MV-4-11 (cell line): ENCODE results near the gene PRKCH.

Source experiments
- DNase-seq: peaks from one replicate; lab custom pipeline; 2025; lab: John Stamatoyannopoulos, UW

The PRKCH gene

DNA sequence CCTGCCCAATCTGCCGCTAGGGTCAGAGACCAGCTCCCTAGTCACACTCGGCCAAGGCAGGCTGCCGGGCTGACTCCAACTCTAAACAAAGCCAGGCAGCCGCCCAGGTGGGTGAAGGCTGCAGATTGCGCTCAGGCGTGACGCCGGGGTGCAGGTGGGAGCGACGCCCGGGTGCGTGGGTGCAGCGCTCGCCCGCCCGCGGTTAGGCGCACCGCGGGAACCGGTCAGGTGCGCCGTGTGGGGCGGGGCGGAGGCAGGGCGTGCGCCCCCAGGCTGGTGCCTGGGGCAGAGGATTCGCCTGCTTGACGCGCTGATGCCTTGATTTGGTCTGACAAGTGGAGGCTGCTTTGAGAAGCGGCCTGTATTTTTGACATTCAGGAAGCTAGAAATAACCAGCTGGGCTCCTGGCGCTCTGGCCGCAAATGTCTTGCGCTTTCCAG lies 247.2 kb downstream of the PRKCH start:
- no peak for DNase-seq

GRCh38 chr14:61569308-61569707 lies 247.9 kb downstream of the PRKCH start:
- no peak for DNase-seq

DNA sequence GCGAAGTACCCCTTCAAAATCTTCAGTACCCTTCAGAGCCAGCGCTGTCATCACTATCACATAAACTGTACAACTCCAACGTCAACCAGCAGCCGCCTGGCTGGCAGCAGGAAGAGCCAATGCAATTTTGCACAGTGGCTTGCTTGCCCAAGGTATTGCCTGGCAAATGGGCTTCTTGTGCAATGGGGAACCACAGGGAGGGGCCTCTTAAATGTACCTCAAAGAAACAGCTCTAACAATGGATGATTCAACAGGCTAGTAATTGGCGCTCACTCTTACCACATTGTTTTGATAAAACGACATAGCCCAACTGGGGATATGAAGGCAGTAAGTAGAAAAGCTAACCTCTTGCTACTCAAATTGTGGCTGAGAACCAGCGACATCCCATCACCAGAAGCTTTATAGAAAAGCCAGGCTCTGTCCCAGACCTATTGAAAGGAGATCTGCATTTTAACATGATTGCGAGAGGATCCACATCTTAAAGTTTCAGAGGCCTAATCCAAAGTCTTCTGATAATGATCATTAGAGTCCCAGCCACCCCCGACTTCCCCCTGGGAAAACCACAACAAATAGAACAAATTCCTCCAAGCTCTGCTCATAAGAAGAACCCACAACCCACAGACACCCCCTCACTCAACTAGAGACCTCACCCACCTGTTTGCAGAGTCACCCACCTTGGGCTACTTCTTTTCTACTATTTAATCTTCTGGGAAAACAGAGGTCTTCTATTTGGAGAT lies 248.6 kb downstream of the PRKCH start:
- DNase-seq, result peak; percentile 96

GRCh38 chr14:61570549-61571290 lies 249.3 kb downstream of the PRKCH start:
- DNase-seq, result peak; percentile 53

DNA sequence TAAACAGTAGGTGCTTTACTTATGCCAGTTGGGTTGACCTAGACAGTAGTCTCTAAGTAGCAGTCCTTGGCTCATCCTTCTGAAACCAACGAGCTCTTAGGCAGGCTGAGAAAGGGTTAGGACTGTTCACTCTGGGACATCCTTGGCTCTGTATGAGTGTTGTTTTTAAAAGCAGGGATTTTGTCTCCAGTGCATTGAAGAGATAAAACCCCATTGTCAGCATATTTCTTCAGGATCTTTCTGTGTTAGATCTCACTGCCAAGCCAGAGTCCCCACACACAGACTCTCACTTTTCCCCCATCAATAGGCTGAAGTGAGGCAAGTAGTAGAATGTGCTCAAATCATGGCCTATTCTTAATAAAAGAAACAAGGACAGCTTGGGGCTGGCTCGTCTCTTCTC lies 250.5 kb downstream of the PRKCH start:
- no peak for DNase-seq

DNA sequence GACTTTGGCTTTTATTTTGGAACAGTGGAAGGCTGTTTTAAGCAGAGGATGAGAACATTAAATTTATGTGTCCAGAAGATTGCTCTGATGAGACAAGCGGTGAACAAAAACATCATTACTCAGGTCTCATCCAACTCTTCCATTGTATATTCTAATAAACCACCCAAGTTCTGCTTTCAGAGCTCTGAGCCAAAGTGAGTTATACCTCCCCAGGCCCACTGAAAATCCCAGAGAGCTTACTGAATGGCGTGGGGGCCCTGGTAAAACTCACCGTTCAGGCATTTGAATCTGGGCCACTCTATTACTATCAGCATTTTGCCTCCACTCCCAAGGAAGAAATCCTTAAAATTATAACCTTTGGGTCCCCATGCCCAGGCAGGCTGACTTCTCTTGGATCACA lies 251.9 kb downstream of the PRKCH start:
- no peak for DNase-seq

- no peak for DNase-seq
Observed at GRCh38 chr14:61573748-61574513, 252.6 kb downstream of the PRKCH start.

DNA sequence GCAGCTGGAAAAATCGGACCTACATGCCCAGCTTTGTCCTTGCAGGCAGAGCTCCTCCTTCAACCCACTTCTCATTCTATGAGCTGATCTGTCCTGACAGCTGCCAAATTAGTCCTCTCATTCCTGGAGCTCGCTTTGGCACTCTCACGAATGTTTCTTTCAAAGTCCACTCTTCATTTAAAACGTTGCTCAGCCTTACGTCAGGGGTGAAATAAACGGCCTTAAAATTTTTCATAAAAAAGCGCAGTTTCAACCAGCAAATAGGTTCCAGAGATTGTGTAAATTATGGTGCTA lies 253.1 kb downstream of the PRKCH start:
- no peak for DNase-seq

DNA sequence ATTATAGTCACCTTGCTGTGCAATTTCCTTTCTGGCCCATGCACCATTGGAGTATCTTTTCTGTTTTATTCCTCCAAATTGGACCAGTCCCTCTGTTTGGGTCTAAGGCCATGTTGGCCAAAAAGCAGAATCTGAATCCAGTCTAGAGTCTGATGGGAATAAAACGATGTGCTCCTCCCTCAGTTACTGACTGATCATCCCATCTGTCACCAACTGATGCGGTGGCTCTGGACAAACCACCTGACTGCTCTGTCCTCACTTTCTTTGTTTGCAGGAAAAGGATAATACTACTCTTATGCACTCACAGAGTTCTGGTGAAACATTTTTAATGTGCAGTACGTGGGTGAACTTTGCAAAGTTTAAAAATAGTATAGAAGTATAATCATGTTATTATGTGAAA lies 253.7 kb downstream of the PRKCH start:
- DNase-seq, result no peak

DNA sequence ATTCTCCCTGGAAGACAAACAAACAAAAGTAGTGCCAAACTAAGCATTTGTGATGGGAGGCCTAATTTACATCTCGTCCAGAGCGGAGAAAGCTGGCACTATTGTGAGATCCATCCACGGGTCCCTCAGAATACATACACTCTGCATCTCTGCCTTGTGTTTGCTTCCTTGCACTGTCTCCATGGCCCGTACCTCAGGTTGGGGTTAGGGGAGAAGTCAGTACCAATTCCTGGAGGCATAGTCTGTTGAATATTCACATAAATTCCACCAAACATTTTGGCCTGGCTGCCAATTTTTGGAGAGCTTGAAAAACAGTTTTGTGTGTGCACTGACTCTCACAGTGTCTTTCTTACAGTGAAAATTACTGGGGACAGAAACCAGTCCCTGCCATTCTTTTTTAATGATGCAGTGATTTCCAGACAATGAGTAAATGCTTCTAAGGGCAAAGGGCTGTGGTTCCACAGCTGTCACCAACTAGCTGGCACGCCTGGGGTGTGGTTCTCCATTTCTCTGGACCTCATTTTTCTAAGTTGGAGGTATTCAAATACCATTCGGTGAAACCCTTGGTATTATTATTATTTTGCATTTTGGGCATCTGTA lies 254.3 kb downstream of the PRKCH start:
- DNase-seq, result no peak

GRCh38 chr14:61577506-61577931 lies 256.1 kb downstream of the PRKCH start:
- no peak for DNase-seq

DNA sequence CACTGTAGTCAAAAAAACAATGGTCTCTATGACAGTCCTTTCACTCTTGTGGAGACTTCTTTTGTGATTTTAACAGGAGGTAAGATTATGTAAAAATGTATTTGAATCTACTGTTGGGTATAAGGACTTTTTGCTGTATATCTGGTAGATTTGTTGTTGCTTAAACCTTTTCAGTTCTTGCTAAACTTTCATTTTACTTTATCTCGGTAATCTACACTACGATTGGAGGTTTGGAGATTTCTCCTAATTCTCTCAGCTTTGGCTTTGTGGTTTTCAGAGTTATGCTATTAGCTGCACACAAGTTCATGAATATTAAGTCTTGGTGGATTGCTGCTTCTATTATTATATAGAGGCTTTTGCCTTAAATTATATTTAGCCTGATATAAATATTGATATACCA lies 257.4 kb downstream of the PRKCH start:
- DNase-seq, result no peak

- DNase-seq, result no peak
Observed at GRCh38 chr14:61581340-61581739, 260.0 kb downstream of the PRKCH start.

DNA sequence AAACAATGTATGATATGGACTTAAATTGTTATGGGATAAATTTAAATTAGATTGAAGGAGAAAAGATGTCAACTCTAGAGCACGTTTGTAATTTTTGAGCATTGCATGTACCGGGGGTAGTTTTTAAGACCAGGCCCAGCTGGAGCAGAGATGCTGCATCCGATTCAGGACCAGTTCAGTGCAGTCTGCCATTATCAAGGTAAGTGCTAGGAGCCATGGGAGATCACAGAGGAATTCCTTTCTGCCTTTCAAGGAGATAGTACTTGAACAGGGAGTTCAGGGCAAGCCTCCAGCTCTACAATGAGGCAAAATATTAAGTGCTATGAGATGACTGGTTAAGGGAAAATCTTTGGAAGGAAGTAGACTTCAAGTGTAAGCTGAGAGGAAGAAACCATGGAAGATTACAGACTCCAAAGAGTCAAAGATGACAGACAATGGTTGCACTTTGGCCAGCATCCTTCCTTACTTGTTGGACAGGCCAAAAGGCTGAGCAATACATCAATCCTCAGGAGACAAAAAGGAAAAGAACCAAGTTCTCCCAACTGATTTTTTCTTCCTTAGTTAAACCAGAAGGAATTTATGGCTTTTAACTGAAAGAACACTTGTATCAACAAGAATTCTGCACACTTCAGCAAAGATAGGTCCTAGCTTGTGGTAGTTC lies 260.7 kb downstream of the PRKCH start:
- no peak for DNase-seq

GRCh38 chr14:61582815-61583214 lies 261.4 kb downstream of the PRKCH start:
- no peak for DNase-seq

DNA sequence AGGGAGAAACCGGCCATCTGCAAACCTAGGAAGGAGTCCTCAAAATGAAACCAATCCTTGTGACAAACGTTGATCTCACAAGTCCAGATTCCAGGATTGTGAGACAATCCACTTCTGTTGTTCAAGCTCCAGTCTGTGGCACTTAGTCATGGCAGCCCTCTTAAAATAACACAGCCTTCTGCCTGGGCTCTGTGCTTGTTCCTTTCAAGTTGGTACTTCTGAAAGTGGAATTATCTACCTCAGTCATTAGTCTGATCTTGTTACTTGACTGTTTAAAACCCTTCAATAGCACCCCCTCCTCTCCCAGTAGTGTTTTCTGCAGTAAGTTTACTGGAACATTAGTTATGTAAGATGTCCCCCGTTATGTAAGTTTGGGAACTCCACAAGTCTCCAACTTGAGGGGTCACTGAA lies 263.0 kb downstream of the PRKCH start:
- no peak for DNase-seq

DNA sequence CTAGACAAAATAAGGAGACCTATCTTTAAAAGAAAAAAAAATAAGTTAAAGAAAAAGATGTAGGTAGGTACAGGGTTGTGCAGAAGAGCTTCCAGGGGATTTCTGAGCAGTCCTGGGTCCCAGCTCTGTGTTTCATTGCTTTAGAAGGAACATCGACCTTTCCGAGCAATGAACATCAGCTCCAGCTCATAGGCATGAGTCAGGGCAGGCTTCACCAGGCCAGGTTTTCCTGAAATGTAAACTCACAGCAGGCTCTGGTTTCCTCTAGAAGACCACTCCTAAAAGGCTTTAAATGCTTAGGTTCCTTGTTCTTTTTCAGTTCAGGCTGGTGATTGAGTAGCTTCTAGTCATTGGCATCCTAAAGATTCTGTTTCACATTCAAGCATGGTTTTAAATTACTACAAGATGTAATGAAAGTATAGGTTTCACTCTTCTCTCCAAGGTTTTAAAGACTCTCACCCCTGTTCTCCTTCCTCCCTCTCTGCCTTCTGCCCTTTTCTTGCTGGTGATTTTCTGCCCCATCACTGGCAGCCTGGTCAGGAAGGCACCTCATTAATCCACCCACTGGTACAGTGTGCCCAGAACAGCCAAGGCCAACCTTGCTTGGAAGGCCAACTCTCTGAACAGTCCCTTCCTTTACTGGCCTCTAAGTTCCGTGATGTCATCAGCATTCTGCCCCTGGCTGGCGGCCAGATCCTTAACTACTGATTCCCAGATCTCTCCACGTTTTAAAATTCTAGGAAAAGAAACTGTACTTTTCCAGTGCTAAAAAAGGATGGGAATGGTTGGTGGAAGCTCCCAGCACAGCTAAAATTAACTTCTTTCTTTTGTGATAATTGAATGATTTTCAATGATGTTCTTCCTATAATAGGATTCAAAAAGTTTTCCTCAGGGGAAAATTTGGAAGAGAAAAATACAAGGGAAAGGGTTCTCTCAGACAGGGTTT lies 264.5 kb downstream of the PRKCH start:
- no peak for DNase-seq

DNA sequence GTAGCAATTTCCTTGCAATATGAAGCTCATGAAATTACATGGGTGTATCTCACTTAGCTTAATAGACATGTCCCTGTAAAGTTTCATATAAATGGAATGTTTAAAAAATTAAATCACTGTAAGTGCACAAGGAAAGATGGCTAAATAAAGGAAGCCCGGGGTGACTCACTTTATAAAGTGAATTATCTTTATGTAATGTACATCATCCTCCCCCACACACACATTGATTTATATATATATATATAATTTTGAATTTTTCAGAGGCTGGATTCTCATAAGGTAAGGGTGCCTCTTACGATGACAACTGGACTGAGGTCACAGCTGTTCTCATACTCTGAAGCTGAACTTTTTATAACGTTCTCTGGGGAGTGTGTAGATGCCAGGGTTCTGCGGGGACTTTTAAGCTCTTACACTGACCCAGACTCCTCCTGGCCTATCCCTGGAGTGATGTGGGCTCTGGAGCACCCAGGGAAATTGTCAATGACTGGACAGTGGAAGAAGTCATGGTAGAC lies 265.2 kb downstream of the PRKCH start:
- DNase-seq, result no peak

DNA sequence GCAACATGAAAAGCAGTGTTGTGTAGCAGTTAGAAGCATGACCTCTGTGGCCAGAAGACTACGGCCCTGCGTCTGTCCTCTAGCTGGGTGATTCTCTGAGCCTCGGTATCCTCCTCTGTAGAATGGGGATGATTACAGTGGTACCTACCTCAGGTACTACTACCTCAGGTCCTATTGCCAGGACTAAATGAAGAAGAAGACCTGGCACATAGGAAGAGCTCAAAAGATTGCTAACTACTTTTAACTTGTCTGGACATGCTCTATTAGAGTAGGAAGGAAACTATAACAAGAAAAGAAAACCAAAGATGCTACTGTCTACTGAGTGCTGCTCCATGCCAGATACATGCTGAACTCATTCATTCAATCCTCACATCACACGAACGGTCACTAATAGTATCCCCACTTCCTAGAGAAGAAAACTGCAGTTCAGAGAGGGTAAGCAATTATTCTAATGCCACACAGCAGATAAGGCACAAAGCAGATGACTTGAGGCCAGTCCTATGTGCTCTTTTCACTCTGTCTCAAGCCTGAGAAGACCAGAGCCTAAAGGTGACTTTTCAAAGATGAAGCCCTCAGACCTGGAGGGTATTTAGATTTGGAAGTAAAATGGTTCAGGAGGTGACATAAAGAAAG lies 265.8 kb downstream of the PRKCH start:
- DNase-seq, result no peak

- DNase-seq, result no peak
Observed at GRCh38 chr14:61588419-61588901, 267.1 kb downstream of the PRKCH start.
